ENCODE data around the gene IGFBP2. TPM values are rescaled to one million over a fixed set of nuclear protein-coding genes. Genes with fewer than 3 reads are reported as not detected.

Gene IGFBP2, protein sequence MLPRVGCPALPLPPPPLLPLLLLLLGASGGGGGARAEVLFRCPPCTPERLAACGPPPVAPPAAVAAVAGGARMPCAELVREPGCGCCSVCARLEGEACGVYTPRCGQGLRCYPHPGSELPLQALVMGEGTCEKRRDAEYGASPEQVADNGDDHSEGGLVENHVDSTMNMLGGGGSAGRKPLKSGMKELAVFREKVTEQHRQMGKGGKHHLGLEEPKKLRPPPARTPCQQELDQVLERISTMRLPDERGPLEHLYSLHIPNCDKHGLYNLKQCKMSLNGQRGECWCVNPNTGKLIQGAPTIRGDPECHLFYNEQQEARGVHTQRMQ
- total RNA-seq: 100 to 1,000 TPM in 2 of 4 donors, 10 to 100 TPM in 2; 59.5 to 398 (median 102) TPM

DNA sequence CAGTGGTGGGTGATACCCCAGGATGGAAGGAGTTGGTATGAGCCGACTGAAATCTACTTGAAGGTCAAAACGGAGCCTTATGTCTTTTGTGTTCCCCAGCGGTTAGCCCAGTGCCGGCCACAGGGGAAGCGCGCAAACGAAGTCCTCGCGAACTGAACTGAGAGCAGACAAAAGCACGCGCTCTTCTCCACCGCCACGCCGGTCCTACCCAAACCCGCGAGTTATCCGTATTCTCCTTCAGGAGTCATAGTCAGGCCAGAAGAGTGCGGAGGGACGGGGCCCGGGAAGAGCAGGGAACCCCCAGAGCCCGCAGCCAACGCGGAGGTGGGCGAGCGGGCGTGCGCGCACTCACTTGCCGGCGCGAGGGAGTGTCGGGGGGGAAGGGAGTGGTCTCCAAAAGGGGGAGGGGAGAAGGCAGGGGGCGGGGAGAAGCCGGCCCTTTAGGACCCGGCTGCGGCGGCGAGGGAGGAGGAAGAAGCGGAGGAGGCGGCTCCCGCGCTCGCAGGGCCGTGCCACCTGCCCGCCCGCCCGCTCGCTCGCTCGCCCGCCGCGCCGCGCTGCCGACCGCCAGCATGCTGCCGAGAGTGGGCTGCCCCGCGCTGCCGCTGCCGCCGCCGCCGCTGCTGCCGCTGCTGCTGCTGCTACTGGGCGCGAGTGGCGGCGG, at the start of gene IGFBP2:
IGFBP2 (plus strand) TSS at position 469 of the 664 bp plus-strand sequence; CDS start at position 573, 104 bp downstream.
- intact Hi-C loops (cut with DNase I; ENCODE audit: low total_unique reads): no loop called here
- Histone ChIP-seq H3K9me3 (no peaks in the 10 kb centered on the region), H3K27me3 (no peaks in the 10 kb centered on the region), H3K4me3 (peak within 1 kb of the TSS; percentile 42 to 55), H3K4me1 (no peaks in the 10 kb centered on the region), H3K36me3 (no peaks in the 10 kb centered on the region), H3K27ac (peak within 1 kb of the TSS; percentile 42 to 56)
- DNase-seq: peak; percentile 35 to 44
- peak in 1 of 2 donors; percentile 43 for TF ChIP-seq POLR2A (IDR thresholded peaks at IDR 0.05)
- TF ChIP-seq, protein P1, sequence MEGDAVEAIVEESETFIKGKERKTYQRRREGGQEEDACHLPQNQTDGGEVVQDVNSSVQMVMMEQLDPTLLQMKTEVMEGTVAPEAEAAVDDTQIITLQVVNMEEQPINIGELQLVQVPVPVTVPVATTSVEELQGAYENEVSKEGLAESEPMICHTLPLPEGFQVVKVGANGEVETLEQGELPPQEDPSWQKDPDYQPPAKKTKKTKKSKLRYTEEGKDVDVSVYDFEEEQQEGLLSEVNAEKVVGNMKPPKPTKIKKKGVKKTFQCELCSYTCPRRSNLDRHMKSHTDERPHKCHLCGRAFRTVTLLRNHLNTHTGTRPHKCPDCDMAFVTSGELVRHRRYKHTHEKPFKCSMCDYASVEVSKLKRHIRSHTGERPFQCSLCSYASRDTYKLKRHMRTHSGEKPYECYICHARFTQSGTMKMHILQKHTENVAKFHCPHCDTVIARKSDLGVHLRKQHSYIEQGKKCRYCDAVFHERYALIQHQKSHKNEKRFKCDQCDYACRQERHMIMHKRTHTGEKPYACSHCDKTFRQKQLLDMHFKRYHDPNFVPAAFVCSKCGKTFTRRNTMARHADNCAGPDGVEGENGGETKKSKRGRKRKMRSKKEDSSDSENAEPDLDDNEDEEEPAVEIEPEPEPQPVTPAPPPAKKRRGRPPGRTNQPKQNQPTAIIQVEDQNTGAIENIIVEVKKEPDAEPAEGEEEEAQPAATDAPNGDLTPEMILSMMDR (IDR thresholded peaks at IDR 0.05): peak in 1 of 4 experiments; percentile 8

DNA sequence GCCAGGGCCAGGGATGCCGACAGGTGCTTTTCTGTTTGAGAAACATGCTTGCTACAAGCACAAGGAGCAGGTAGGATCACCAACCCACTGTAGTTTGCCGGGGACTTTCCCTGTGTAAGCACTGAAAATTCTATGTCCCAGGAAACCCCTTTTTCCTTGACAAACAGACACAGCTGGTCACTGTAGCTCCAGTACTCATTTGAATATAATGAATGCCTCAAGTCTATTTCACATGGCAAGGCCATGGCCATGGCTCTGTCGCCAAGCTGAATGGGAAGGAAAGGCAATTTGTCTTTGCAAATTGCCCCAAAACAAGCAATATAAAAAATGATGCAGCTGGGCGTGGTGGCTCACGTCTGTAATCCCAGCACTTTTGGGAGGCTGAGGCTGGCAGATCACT, 49.6 kb upstream of the IGFBP2 start:
- Histone ChIP-seq H3K9me3 (no peaks in the 10 kb centered on the region), H3K27me3 (no peaks in the 10 kb centered on the region), H3K4me3 (no peak overlapping the region), H3K36me3 (no peaks in the 10 kb centered on the region), H3K4me1 (no peaks in the 10 kb centered on the region), H3K27ac (no peak overlapping the region)
- no peak for TF ChIP-seq POLR2A (IDR thresholded peaks at IDR 0.05)
- TF ChIP-seq, protein P1 (IDR thresholded peaks at IDR 0.05): no peak
- intact Hi-C loops (cut with DNase I; ENCODE audit: low total_unique reads): no loop called here
- no peak for DNase-seq

DNA sequence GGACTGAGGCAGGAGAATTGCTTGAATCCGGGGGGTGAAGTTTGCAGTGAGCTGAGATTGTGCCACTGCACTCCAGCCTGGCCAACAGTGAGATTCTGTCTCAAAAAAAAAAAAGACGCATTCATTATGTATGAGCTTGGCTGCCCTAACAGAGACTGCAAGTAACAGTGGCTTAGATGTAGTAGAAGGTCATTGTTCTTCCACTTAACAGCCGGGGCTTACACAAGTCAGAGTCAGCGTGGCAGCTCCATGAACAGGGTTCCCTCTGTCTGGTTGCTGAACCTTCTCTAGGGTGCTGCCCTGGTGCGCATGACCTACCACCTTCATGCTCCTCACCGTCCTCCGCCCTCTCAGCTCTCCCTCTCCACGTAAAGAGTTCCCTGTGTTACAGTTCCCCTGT, 49.1 kb upstream of the IGFBP2 start:
- Histone ChIP-seq H3K27me3 (no peaks in the 10 kb centered on the region), H3K9me3 (no peaks in the 10 kb centered on the region), H3K27ac (no peak overlapping the region), H3K4me1 (no peaks in the 10 kb centered on the region), H3K4me3 (no peak overlapping the region), H3K36me3 (no peaks in the 10 kb centered on the region)
- no peak for TF ChIP-seq POLR2A (IDR thresholded peaks at IDR 0.05)
- TF ChIP-seq, protein P1 (IDR thresholded peaks at IDR 0.05): no peak
- intact Hi-C loops (cut with DNase I; ENCODE audit: low total_unique reads): no loop called here
- no peak for DNase-seq

DNA sequence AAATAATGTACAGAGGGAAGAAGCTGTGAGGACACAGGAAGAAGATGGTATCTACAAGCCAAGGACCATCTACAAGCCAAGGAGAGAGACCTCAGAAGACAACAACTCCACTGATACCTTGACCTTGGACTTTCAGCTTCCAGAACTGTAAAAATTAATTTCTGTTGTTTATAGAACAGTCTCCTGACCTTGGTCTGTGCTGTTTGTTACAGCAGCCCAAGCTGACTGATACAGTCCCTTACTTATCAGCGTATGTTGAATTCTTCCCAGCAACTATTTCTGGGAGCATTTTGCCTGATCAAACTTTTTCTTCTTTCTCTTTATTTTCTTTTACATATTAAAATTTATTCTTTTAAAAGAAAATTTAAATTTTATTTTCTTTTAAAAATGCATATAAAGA, 47.8 kb upstream of the IGFBP2 start:
- TF ChIP-seq, protein P1 (IDR thresholded peaks at IDR 0.05): no peak
- no peak for TF ChIP-seq POLR2A (IDR thresholded peaks at IDR 0.05)
- Histone ChIP-seq H3K4me3 (no peak overlapping the region), H3K27ac (no peak overlapping the region), H3K4me1 (peaks cover 0 to 3% of the 10 kb centered on the region in 2 donors), H3K27me3 (no peaks in the 10 kb centered on the region), H3K9me3 (no peaks in the 10 kb centered on the region), H3K36me3 (no peaks in the 10 kb centered on the region)
- no peak for DNase-seq
- intact Hi-C loops (cut with DNase I; ENCODE audit: low total_unique reads): no loop called here

Measured in uterus (tissue), 4 donors.